K562 (cell line): ENCODE data around the gene RNF212B. TPM values are rescaled to one million over a fixed set of nuclear protein-coding genes. Genes with fewer than 3 reads are reported as not detected.
A peak's percentile ranks its signal among the peaks of the same experiment; 100 is the strongest.

Source experiments
- CREB1 ChIP-seq, 2 experiments: sonication (generic) in 1 of 2; formaldehyde crosslinking in 1 of 2; IDR thresholded peaks; 2 replicates each; pipeline versions ENCODE4 v1.6.1 to v1.8.0; 2012 to 2022; ENCODE audit warnings: inconsistent platforms in 1 of 2, mild to moderate bottlenecking in 1 of 2, missing genetic modification reagents in 1 of 2, moderate library complexity in 1 of 2
- DMBX1 ChIP-seq: fragments of 250-450 bp; sonication (Bioruptor Pico); IDR thresholded peaks from 2 replicates; pipeline ENCODE4 v1.8.0; 2022; ENCODE audit warnings: inconsistent platforms, mild to moderate bottlenecking, moderate library complexity, borderline replicate concordance
- FOSL1 ChIP-seq: fragments of 200-800 bp; sonication (Bioruptor generic); conservative IDR thresholded peaks from 2 replicates; pipeline ENCODE4 v1.6.1; 2016; ENCODE audit warnings: missing genetic modification characterization, missing compliant biosample characterization
- HMG20A ChIP-seq: fragments of 450-650 bp; formaldehyde crosslinking; conservative IDR thresholded peaks from 2 replicates; pipeline ENCODE4 v1.4.0; 2020; ENCODE audit warnings: mild to moderate bottlenecking, mixed read lengths
- SAFB2 ChIP-seq: fragments of 200-400 bp; formaldehyde crosslinking; IDR thresholded peaks from 2 replicates; pipeline ENCODE4 v1.6.1; 2018; ENCODE audit warnings: borderline replicate concordance, low read length, low read depth, moderate library complexity; ENCODE audit not compliant: severe bottlenecking
- SREBF2 ChIP-seq: sonication (generic); formaldehyde crosslinking; IDR thresholded peaks from 2 replicates; pipeline ENCODE4 v1.4.0; 2020; ENCODE audit warnings: mild to moderate bottlenecking, missing genetic modification reagents
- SRSF9 ChIP-seq: fragments of 200-400 bp; formaldehyde crosslinking; IDR thresholded peaks from 2 replicates; pipeline ENCODE4 v1.6.1; 2017; ENCODE audit warnings: low read depth, low read length, borderline replicate concordance
- TARDBP ChIP-seq: fragments of 450-650 bp; IDR thresholded peaks from 2 replicates; pipeline ENCODE4 v1.6.1; 2016
- TOE1 ChIP-seq, 2 experiments: fragments of 450-650 bp in 1 of 2; sonication (generic) in 1 of 2; formaldehyde crosslinking in 1 of 2; IDR thresholded peaks; 2 replicates each; pipeline versions ENCODE4 v1.7.1 to v1.8.0; 2016 to 2022; ENCODE audit warnings: borderline replicate concordance in 2 of 2, mild to moderate bottlenecking in 2 of 2, antibody characterized with exemption in 1 of 2, inconsistent platforms in 1 of 2, low read depth in 1 of 2, missing genetic modification reagents in 1 of 2, moderate library complexity in 1 of 2
- ZBTB7A ChIP-seq: IDR thresholded peaks from 2 replicates; pipeline ENCODE4 v1.6.1; 2011; ENCODE audit warnings: low read depth, mild to moderate bottlenecking, low read length, moderate library complexity, borderline replicate concordance; ENCODE audit not compliant: control insufficient read depth
- ZNF217 ChIP-seq: sonication (generic); formaldehyde crosslinking; IDR thresholded peaks from 2 replicates; pipeline ENCODE4 v1.8.0; 2022; ENCODE audit warnings: mild to moderate bottlenecking, missing genetic modification reagents
- ZNF282 ChIP-seq: sonication (generic); formaldehyde crosslinking; IDR thresholded peaks from 2 replicates; pipeline ENCODE4 v1.8.1; 2023; ENCODE audit warnings: missing genetic modification reagents
- ZNF347 ChIP-seq: fragments of 450-650 bp; formaldehyde crosslinking; IDR thresholded peaks from 2 replicates; pipeline ENCODE4 v1.4.0; 2020; ENCODE audit warnings: low read depth, mild to moderate bottlenecking, moderate library complexity
- ZNF354B ChIP-seq: fragments of 250-450 bp; sonication (Bioruptor Pico); IDR thresholded peaks from 2 replicates; pipeline ENCODE4 v1.4.0; 2020
- ZNF717 ChIP-seq: fragments of 250-450 bp; sonication (Bioruptor Pico); IDR thresholded peaks from 2 replicates; pipeline ENCODE4 v1.5.0; 2021
- ZNF780A ChIP-seq: fragments of 250-450 bp; sonication (Bioruptor Pico); IDR thresholded peaks from 2 replicates; pipeline ENCODE4 v1.5.0; 2021; ENCODE audit warnings: mild to moderate bottlenecking
- ZNF79 ChIP-seq: fragments of 250-450 bp; sonication (Bioruptor Pico); IDR thresholded peaks from 2 replicates; pipeline ENCODE4 v1.4.0; 2020; ENCODE audit warnings: low read depth, mild to moderate bottlenecking, moderate library complexity
- polyA plus RNA-seq, 8 experiments: library from polyadenylated mRNA; depleted of rRNA in 4 of 8; stranded (reverse) in 5 of 8; unstranded in 3 of 8; fragments of >200 nt; fragmentation: Nextera tagmentation in 2 of 8; fragmentation: Illumina TruSeq in 1 of 8; extraction: Ambion mirVana in 2 of 8; extraction: Trizol in 1 of 8; gene quantifications; 2 replicates each; pipeline versions ENCODE4 v1.2.1 to v1.2.3, GENCODE V29; 2011 to 2014; ENCODE audit warnings: inconsistent platforms in 1 of 8, missing spikeins in 1 of 8
- total RNA-seq, 7 experiments: library from RNA; depleted of rRNA in 6 of 7; stranded (reverse); fragments of >200 nt in 6 of 7; fragmentation: Illumina TruSeq in 2 of 7; extraction: Trizol in 2 of 7; gene quantifications; 2 replicates each; pipeline versions ENCODE4 v1.2.1 to v1.2.3, GENCODE V29; 2011 to 2021; ENCODE audit warnings: low replicate concordance in 1 of 7
- TF ChIP-seq, protein P1 (sequence below): fragments of 200-800 bp; sonication (Bioruptor generic); IDR thresholded peaks from 2 replicates; pipeline ENCODE4 v1.6.1; 2017; ENCODE audit warnings: missing genetic modification characterization, missing compliant biosample characterization
- TF ChIP-seq, protein P2 (sequence below): sonication (generic); formaldehyde crosslinking; IDR thresholded peaks from 2 replicates; pipeline ENCODE4 v1.8.0; 2022; ENCODE audit warnings: mild to moderate bottlenecking, missing genetic modification reagents
- TF ChIP-seq, protein P3 (sequence below), 2 experiments: fragments of 450-650 bp; conservative IDR thresholded peaks; 2 replicates each; pipeline ENCODE4 v1.6.1; 2017; ENCODE audit warnings: mild to moderate bottlenecking in 2 of 2, moderate library complexity in 2 of 2
- TF ChIP-seq, protein P4 (sequence below): fragments of 250-450 bp; sonication (Bioruptor Pico); IDR thresholded peaks from 2 replicates; pipeline ENCODE4 v1.5.0; 2021

RNF212B gene
- total and polyA plus RNA-seq, 9 of the 15 experiments (the other 6 are each of a cell fraction or from before 2014, with no cell fraction given): 0.15 to 0.43 (median 0.27) TPM; not detected in 3

DNA sequence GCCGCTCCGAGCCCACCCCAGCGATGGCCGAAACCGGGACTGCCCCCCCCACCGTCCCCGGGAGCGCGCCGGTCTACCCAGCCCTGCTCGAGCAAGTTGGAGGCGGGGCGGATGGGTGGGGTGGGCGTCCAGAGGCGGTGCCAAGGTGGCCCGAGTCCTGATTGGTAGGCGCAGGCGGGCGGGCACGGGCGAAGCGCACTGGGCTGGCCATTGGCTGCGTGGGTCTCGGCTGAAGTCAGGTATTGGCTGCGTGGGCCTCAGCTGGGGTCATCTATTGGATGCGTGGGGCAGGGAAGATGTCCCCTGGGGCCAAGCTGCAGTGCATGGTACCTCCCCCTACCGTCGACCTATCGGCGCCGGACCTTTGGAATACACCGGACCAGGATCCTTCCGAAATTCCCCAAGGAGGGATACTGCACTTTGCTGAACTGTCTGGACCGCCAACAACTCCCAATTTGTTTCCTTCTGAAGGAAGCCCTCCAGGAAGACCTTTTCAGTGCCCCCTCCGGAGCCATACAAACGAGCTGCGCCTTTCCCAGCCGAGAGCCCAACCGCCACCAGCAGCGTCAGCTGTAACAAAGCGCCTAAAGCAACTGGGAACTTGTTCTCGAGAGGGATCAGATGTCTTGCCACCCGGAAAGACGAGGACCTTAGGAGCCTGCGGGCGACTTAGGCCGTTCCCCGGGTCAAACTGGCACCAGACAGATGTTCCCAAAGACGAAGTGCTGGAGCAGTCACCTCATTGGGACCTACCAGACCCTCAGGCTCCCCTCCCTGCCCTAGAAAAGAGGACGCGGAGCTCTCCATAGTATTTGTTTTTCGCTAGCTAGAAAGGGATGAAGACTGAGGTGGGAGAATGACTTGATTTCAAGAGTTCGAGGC lies 48.5 kb downstream of the RNF212B start, which contains the start of gene HOMEZ (continued):
- TF ChIP-seq SAFB2: no peak
- no peak for TF ChIP-seq ZNF79 (CRISPR knock-in tag)
- TF ChIP-seq, protein P1, sequence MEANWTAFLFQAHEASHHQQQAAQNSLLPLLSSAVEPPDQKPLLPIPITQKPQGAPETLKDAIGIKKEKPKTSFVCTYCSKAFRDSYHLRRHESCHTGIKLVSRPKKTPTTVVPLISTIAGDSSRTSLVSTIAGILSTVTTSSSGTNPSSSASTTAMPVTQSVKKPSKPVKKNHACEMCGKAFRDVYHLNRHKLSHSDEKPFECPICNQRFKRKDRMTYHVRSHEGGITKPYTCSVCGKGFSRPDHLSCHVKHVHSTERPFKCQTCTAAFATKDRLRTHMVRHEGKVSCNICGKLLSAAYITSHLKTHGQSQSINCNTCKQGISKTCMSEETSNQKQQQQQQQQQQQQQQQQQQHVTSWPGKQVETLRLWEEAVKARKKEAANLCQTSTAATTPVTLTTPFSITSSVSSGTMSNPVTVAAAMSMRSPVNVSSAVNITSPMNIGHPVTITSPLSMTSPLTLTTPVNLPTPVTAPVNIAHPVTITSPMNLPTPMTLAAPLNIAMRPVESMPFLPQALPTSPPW (CRISPR knock-in tag): peak; percentile 86
- TF ChIP-seq ZNF354B: no peak
- TF ChIP-seq TOE1 (IDR thresholded peaks at IDR 0.05; ENCODE audit: borderline replicate concordance): peak; percentile 48; the same call in 1 of the 2 replicates
- 0 out of 2 replicates have a peak, but pooled peaks have one; percentile 15 for TF ChIP-seq TOE1 (CRISPR knock-in tag; IDR thresholded peaks at IDR 0.05; ENCODE audit: borderline replicate concordance, low read depth)
- peak; percentile 47; the same call in 1 of the 2 replicates for TF ChIP-seq ZBTB7A
- TF ChIP-seq, protein P2, sequence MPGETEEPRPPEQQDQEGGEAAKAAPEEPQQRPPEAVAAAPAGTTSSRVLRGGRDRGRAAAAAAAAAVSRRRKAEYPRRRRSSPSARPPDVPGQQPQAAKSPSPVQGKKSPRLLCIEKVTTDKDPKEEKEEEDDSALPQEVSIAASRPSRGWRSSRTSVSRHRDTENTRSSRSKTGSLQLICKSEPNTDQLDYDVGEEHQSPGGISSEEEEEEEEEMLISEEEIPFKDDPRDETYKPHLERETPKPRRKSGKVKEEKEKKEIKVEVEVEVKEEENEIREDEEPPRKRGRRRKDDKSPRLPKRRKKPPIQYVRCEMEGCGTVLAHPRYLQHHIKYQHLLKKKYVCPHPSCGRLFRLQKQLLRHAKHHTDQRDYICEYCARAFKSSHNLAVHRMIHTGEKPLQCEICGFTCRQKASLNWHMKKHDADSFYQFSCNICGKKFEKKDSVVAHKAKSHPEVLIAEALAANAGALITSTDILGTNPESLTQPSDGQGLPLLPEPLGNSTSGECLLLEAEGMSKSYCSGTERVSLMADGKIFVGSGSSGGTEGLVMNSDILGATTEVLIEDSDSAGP (CRISPR knock-in tag): no peak
- TF ChIP-seq TARDBP: no peak; the same call in 1 of the 2 replicates
- TF ChIP-seq DMBX1: no peak
- no peak for TF ChIP-seq ZNF217 (CRISPR knock-in tag)
- no peak for TF ChIP-seq HMG20A (CRISPR knock-in tag)
- TF ChIP-seq SRSF9: no peak
- no peak for TF ChIP-seq FOSL1 (tag)
- no peak for TF ChIP-seq ZNF347 (CRISPR knock-in tag)
- TF ChIP-seq ZNF717 (CRISPR knock-in tag): no peak
- TF ChIP-seq, protein P3, sequence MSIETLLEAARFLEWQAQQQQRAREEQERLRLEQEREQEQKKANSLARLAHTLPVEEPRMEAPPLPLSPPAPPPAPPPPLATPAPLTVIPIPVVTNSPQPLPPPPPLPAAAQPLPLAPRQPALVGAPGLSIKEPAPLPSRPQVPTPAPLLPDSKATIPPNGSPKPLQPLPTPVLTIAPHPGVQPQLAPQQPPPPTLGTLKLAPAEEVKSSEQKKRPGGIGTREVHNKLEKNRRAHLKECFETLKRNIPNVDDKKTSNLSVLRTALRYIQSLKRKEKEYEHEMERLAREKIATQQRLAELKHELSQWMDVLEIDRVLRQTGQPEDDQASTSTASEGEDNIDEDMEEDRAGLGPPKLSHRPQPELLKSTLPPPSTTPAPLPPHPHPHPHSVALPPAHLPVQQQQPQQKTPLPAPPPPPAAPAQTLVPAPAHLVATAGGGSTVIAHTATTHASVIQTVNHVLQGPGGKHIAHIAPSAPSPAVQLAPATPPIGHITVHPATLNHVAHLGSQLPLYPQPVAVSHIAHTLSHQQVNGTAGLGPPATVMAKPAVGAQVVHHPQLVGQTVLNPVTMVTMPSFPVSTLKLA (conservative IDR thresholded peaks at IDR 0.05): no peak
- TF ChIP-seq SREBF2 (CRISPR knock-in tag): no peak
- TF ChIP-seq ZNF780A (CRISPR knock-in tag): no peak
- peak; percentile 59 for TF ChIP-seq CREB1 (IDR thresholded peaks at IDR 0.05)
- peak; percentile 58; the same call in 1 of the 2 replicates for TF ChIP-seq CREB1 (CRISPR knock-in tag; IDR thresholded peaks at IDR 0.05)
- TF ChIP-seq, protein P4, sequence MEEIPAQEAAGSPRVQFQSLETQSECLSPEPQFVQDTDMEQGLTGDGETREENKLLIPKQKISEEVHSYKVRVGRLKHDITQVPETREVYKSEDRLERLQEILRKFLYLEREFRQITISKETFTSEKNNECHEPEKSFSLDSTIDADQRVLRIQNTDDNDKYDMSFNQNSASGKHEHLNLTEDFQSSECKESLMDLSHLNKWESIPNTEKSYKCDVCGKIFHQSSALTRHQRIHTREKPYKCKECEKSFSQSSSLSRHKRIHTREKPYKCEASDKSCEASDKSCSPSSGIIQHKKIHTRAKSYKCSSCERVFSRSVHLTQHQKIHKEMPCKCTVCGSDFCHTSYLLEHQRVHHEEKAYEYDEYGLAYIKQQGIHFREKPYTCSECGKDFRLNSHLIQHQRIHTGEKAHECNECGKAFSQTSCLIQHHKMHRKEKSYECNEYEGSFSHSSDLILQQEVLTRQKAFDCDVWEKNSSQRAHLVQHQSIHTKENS (CRISPR knock-in tag): no peak
- TF ChIP-seq ZNF282 (CRISPR knock-in tag): no peak
